Liver (tissue), 9 donors: ENCODE measurements around the gene LDLRAD4. TPM values are rescaled to one million over a fixed set of nuclear protein-coding genes. Genes with fewer than 3 reads are reported as not detected.

Experiments
- DNase-seq: peaks from one replicate; pipeline ENCODE4 v3.0.0-alpha.2; 2017; ENCODE audit warnings: low spot score
- H3K27ac ChIP-seq, 2 donors: one replicate each; pipeline ENCODE4 v1.7.0; 2013; ENCODE audit warnings: inconsistent platforms in 2 of 2, low read length in 2 of 2, control low read depth in 1 of 2, low read depth in 1 of 2, mild to moderate bottlenecking in 1 of 2
- H3K27me3 ChIP-seq, 4 donors: one replicate each; pipeline versions ENCODE4 v1.6.1 to v1.7.0; 2013; ENCODE audit warnings: low read length in 3 of 4, inconsistent platforms in 1 of 4, mild to moderate bottlenecking in 1 of 4, moderate library complexity in 1 of 4; ENCODE audit not compliant: control insufficient read depth in 4 of 4, insufficient read depth in 4 of 4
- H3K36me3 ChIP-seq, 4 donors: one replicate each; pipeline versions ENCODE4 v1.6.1 to v1.7.0; 2013; ENCODE audit warnings: low read length in 3 of 4, mild to moderate bottlenecking in 3 of 4, low read depth in 1 of 4, moderate library complexity in 1 of 4; ENCODE audit not compliant: control insufficient read depth in 4 of 4, insufficient read depth in 3 of 4
- H3K4me1 ChIP-seq, 4 donors: one replicate each; pipeline versions ENCODE4 v1.6.1 to v1.7.0; 2013; ENCODE audit warnings: low read length in 3 of 4, mild to moderate bottlenecking in 3 of 4, moderate library complexity in 1 of 4; ENCODE audit not compliant: control insufficient read depth in 4 of 4, insufficient read depth in 4 of 4
- H3K4me3 ChIP-seq, 3 donors: one replicate each; pipeline versions ENCODE4 v1.6.1 to v1.7.0; 2013; ENCODE audit warnings: low read length in 3 of 3, control low read depth in 1 of 3, low read depth in 1 of 3, mild to moderate bottlenecking in 1 of 3
- H3K9ac ChIP-seq, 2 donors: one replicate each; pipeline ENCODE4 v1.7.0; 2013; ENCODE audit warnings: low read length in 2 of 2, mild to moderate bottlenecking in 2 of 2, moderate library complexity in 2 of 2, control low read depth in 1 of 2, low read depth in 1 of 2
- H3K9me3 ChIP-seq, 4 donors: one replicate each; pipeline versions ENCODE4 v1.6.1 to v1.7.0; 2013; ENCODE audit warnings: low read length in 3 of 4; ENCODE audit not compliant: control insufficient read depth in 4 of 4
- ATF3 ChIP-seq: IDR thresholded peaks from 2 replicates; pipeline ENCODE4 v1.6.1; 2016; ENCODE audit warnings: antibody characterized with exemption
- CTCF ChIP-seq: fragments of 150-350 bp; IDR thresholded peaks from 2 replicates; pipeline ENCODE4 v1.5.1; 2017; ENCODE audit warnings: improper control_type of control experiment, low read depth, low read length; ENCODE audit not compliant: missing input control
- EGR1 ChIP-seq, 2 donors: IDR thresholded peaks; 2 replicates each; pipeline ENCODE4 v1.6.1; 2016 to 2018; ENCODE audit warnings: antibody characterized with exemption in 2 of 2, low read depth in 2 of 2
- FOXA1 ChIP-seq: IDR thresholded peaks from 2 replicates; pipeline ENCODE4 v1.6.1; 2016; ENCODE audit warnings: antibody characterized with exemption
- FOXA2 ChIP-seq: IDR thresholded peaks from 2 replicates; pipeline ENCODE4 v1.6.1; 2016; ENCODE audit warnings: antibody characterized with exemption
- GABPA ChIP-seq, 2 donors: IDR thresholded peaks in 1 of 2; conservative IDR thresholded peaks in 1 of 2; 2 replicates each; pipeline ENCODE4 v1.6.1; 2016; ENCODE audit warnings: antibody characterized with exemption in 2 of 2, mild to moderate bottlenecking in 1 of 2, moderate library complexity in 1 of 2
- HNF4A ChIP-seq, 2 donors: conservative IDR thresholded peaks; 2 replicates each; pipeline ENCODE4 v1.6.1; 2016; ENCODE audit warnings: antibody characterized with exemption in 2 of 2, mild to moderate bottlenecking in 2 of 2
- HNF4G ChIP-seq: IDR thresholded peaks from 2 replicates; pipeline ENCODE4 v1.6.1; 2016; ENCODE audit warnings: antibody characterized with exemption
- JUND ChIP-seq, 2 donors: IDR thresholded peaks; 2 replicates each; pipeline ENCODE4 v1.6.1; 2016; ENCODE audit warnings: antibody characterized with exemption in 2 of 2
- NR2F2 ChIP-seq: IDR thresholded peaks from 2 replicates; pipeline ENCODE4 v1.6.1; 2016; ENCODE audit warnings: antibody characterized with exemption
- RAD21 ChIP-seq, 2 donors: IDR thresholded peaks; 2 replicates each; pipeline ENCODE4 v1.6.1; 2016; ENCODE audit warnings: antibody characterized with exemption in 2 of 2, mild to moderate bottlenecking in 2 of 2
- REST ChIP-seq: IDR thresholded peaks from 2 replicates; pipeline ENCODE4 v1.6.1; 2016; ENCODE audit warnings: antibody characterized with exemption, mild to moderate bottlenecking
- RXRA ChIP-seq, 2 donors: IDR thresholded peaks; 2 replicates each; pipeline ENCODE4 v1.6.1; 2017 to 2018; ENCODE audit warnings: antibody characterized with exemption in 2 of 2, mild to moderate bottlenecking in 1 of 2
- SP1 ChIP-seq: IDR thresholded peaks from 2 replicates; pipeline ENCODE4 v1.6.1; 2018; ENCODE audit warnings: antibody characterized with exemption, mild to moderate bottlenecking
- TAF1 ChIP-seq: conservative IDR thresholded peaks from 2 replicates; pipeline ENCODE4 v1.6.1; 2016; ENCODE audit warnings: antibody characterized with exemption, mild to moderate bottlenecking
- YY1 ChIP-seq: IDR thresholded peaks from 2 replicates; pipeline ENCODE4 v1.6.1; 2016; ENCODE audit warnings: antibody characterized with exemption, mild to moderate bottlenecking
- WGBS: extraction: QIAGEN DNeasy Blood & Tissue Kit; methylation state at CpG from one replicate; pipeline ENCODE4 v1.1.7; 2013; 5-methylcytosine and 5-hydroxymethylcytosine counted together
- polyA plus RNA-seq, 2 donors: library from polyadenylated mRNA; stranded (reverse) in 1 of 2; unstranded in 1 of 2; fragments of 200-250 nt in 1 of 2; fragments of >200 nt in 1 of 2; fragmentation: Nextera tagmentation in 1 of 2; extraction: Ambion mirVana in 1 of 2; gene quantifications; one replicate each; pipeline versions ENCODE4 v1.2.1 to v1.2.3, GENCODE V29; 2013 to 2015
- total RNA-seq, 2 donors: library from RNA; depleted of rRNA; stranded (reverse); fragments of >200 nt; gene quantifications; one replicate each; pipeline ENCODE4 v1.2.3, GENCODE V29; 2014
- TF ChIP-seq, protein P1 (sequence below): IDR thresholded peaks from 2 replicates; pipeline ENCODE4 v1.6.1; 2016; ENCODE audit warnings: antibody characterized with exemption
- donor health status: healthy.
- donor health status: healthy.
- donor health status: healthy.
- donor health status: healthy.
- donor health status: healthy.

Gene LDLRAD4
- total and polyA plus RNA-seq, 4 donors = 4.8 to 41.7 (median 12.7) TPM

GRCh38 chr18:13470516-13471197 is 252.1 kb downstream of the LDLRAD4 start:
- TF ChIP-seq RAD21 (IDR thresholded peaks at IDR 0.05) (no peak), EGR1 (IDR thresholded peaks at IDR 0.05; ENCODE audit: low read depth in 2 of 2) (no peak), FOXA1 (no peak), CTCF (no peak), GABPA (IDR thresholded peaks at IDR 0.05 in 1 of 2, conservative IDR thresholded peaks at IDR 0.05 in 1 of 2) (no peak), REST (no peak), RXRA (IDR thresholded peaks at IDR 0.05) (peak; percentile 21 to 57)
- Histone ChIP-seq H3K9me3 (no peaks in the 10 kb centered on the region), H3K4me3 (no peak overlapping the region), H3K27me3 (no peaks in the 10 kb centered on the region), H3K4me1 (peaks cover 7 to 33% (median 17%) of the 10 kb centered on the region in 4 donors), H3K27ac (peak overlapping the region; percentile 59 to 65), H3K9ac (no peak overlapping the region), H3K36me3 (no peaks in the 10 kb centered on the region)
- 79% methylated on average over 10 of the region's 10 CpGs for WGBS
- DNase-seq = no peak

DNA sequence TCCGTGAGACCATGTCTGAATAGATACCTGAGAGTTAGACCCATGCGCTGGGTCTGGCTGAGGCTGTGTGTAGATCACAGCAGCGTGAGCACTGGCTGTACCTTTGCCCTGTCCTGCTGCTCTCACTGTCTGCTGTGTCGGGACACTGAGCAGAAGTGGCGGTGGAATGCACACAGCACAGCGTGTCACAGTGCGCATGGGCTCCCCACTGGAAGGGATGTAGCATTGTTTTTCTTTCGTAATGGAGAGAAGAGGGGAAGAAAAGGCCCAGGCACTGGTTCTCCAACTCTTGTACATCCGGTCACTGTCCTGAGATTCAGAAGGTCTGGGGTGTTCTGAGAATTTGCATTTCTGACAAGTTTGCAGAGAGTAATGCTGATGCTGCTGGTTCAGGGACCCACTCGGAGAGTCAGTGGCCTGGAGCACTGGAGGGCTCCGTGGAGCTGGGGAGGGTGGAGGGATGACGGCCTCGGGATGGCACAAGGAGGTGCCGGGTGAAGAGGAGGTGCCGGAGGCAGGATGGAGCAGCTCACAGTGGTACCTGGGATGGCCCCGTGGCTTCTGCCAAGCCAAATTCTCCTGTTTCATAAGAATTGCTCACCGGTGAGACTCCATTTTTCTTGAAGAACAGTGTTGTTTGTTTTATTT is 252.8 kb downstream of the LDLRAD4 start:
- Histone ChIP-seq H3K9ac (no peak overlapping the region), H3K4me3 (no peak overlapping the region), H3K36me3 (no peaks in the 10 kb centered on the region), H3K27ac (peak overlapping the region; percentile 59 to 65), H3K4me1 (peaks cover 7 to 30% (median 17%) of the 10 kb centered on the region in 4 donors), H3K27me3 (no peaks in the 10 kb centered on the region), H3K9me3 (no peaks in the 10 kb centered on the region)
- peak; percentile 41 for DNase-seq
- 62% methylated on average over 17 of the region's 17 CpGs for WGBS
- TF ChIP-seq SP1 (peak; percentile 76), ATF3 (no peak), EGR1 (IDR thresholded peaks at IDR 0.05; ENCODE audit: low read depth in 2 of 2) (no peak), JUND (IDR thresholded peaks at IDR 0.05) (no peak), RXRA (IDR thresholded peaks at IDR 0.05) (peak; percentile 37 to 57), HNF4A (conservative IDR thresholded peaks at IDR 0.05) (peak; percentile 76 to 78), GABPA (IDR thresholded peaks at IDR 0.05 in 1 of 2, conservative IDR thresholded peaks at IDR 0.05 in 1 of 2) (no peak), HNF4G (no peak), TAF1 (no peak), REST (no peak), NR2F2 (no peak), CTCF (no peak), FOXA1 (no peak), YY1 (no peak), FOXA2 (no peak), RAD21 (IDR thresholded peaks at IDR 0.05) (peak; percentile 30 to 62)
- TF ChIP-seq, protein P1, sequence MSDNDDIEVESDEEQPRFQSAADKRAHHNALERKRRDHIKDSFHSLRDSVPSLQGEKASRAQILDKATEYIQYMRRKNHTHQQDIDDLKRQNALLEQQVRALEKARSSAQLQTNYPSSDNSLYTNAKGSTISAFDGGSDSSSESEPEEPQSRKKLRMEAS = peak; percentile 71
